Natural killer cell (primary cell): Measurements from ENCODE around the gene AHDC1. TPM values are rescaled to one million over a fixed set of nuclear protein-coding genes. Genes with fewer than 3 reads are reported as not detected.
A peak's percentile ranks its signal among the peaks of the same experiment; 100 is the strongest.
"Not testable (repeated sequence)": the region's sequence is repeated elsewhere in the genome, so short reads cannot be mapped to it uniquely, and the experiment has no call there.

Source experiments
- ATAC-seq, 3 donors: fragments of 150-1000 bp in 2 of 3; fragments of 200-7000 bp in 1 of 3; cut with Tn5 transposase; 1 replicate in 1 of 3; 2 replicates in 2 of 3; pipeline ENCODE4 v1.10.0; 2021; ENCODE audit warnings: mild to moderate bottlenecking in 2 of 3, moderate library complexity in 2 of 3
- DNase-seq, 2 donors: peaks; one replicate each; pipeline versions ENCODE4 v3.0.0 to v3.0.0-alpha.2; 2013 to 2021; ENCODE audit warnings: mixed read lengths in 1 of 2
- H3K27ac ChIP-seq: one replicate; pipeline ENCODE4 v1.5.1; 2013; ENCODE audit warnings: mild to moderate bottlenecking, low read length
- H3K27me3 ChIP-seq: one replicate; pipeline ENCODE4 v1.6.1; 2013; ENCODE audit warnings: low read length; ENCODE audit not compliant: control insufficient read depth, insufficient read depth
- H3K36me3 ChIP-seq: one replicate; pipeline ENCODE4 v1.6.1; 2013; ENCODE audit warnings: low read length; ENCODE audit not compliant: control insufficient read depth, insufficient read depth
- H3K4me1 ChIP-seq: one replicate; pipeline ENCODE4 v1.6.1; 2013; ENCODE audit warnings: low read length; ENCODE audit not compliant: control insufficient read depth, insufficient read depth
- H3K4me3 ChIP-seq: one replicate; pipeline ENCODE4 v1.5.1; 2013; ENCODE audit warnings: low read length
- H3K9me3 ChIP-seq: one replicate; pipeline ENCODE4 v1.6.1; 2013; ENCODE audit warnings: low read length; ENCODE audit not compliant: control insufficient read depth, insufficient read depth
- H3K27ac Mint-ChIP-seq, 2 donors: one replicate each; pipeline ENCODE4 v1.8.0; 2022; ENCODE audit warnings: mild to moderate bottlenecking in 2 of 2, mixed read lengths in 2 of 2, moderate library complexity in 1 of 2
- H3K27me3 Mint-ChIP-seq, 2 donors: one replicate each; pipeline ENCODE4 v1.8.0; 2022; ENCODE audit warnings: low read depth in 2 of 2, mixed read lengths in 2 of 2
- H3K36me3 Mint-ChIP-seq: one replicate; pipeline ENCODE4 v1.8.0; 2022; ENCODE audit warnings: mixed read lengths
- H3K4me1 Mint-ChIP-seq, 2 donors: one replicate each; pipeline ENCODE4 v1.8.0; 2022; ENCODE audit warnings: mixed read lengths in 2 of 2
- H3K4me3 Mint-ChIP-seq: one replicate; pipeline ENCODE4 v1.8.0; 2022; ENCODE audit warnings: mild to moderate bottlenecking, moderate library complexity, mixed read lengths
- H3K9me3 Mint-ChIP-seq, 2 donors: one replicate each; pipeline ENCODE4 v1.8.0; 2022; ENCODE audit warnings: mixed read lengths in 2 of 2
- CTCF ChIP-seq: fragments of 200-600 bp; IDR thresholded peaks from one replicate; pipeline ENCODE4 v1.8.0; 2022; ENCODE audit warnings: antibody characterized with exemption
- WGBS: methylation state at CpG from one replicate; pipeline ENCODE4 v1.1.7; 2013; ENCODE audit warnings: missing lambda C conversion rate; ENCODE audit not compliant: insufficient coverage; 5-methylcytosine and 5-hydroxymethylcytosine counted together
- intact Hi-C: fragments of 100-400 bp; cut with micrococcal nuclease; formaldehyde crosslinking; loops from one replicate; pipeline ENCODE4 v1.14.2; 2022
- total RNA-seq, 4 donors: library from RNA; stranded (reverse); fragments of 120-200 nt in 1 of 4; gene quantifications; one replicate each; pipeline versions ENCODE4 v1.2.3 to v1.2.4, GENCODE V29; 2013 to 2022

AHDC1 gene
- total RNA-seq, 3 donors from 2014 or later (not counting 1 experiment from before 2014, with no cell fraction given), result 39.6 to 67.0 (median 47.0) TPM

- peak in 1 of 2 donors; percentile 53 for DNase-seq
- no peak for TF ChIP-seq CTCF
- peak overlapping the region; percentile 63 for H3K4me3 ChIP-seq
- peak overlapping the region; percentile 90 for H3K27ac ChIP-seq
- ATAC-seq, result no peak
- no peak overlapping the region for H3K4me3 Mint-ChIP-seq
- H3K27ac Mint-ChIP-seq, result no peak overlapping the region
- H3K36me3 Mint-ChIP-seq, result no peaks in the 10 kb centered on the region
- H3K4me1 ChIP-seq, result peaks cover 97% of the 10 kb centered on the region
- intact Hi-C loops, result no loop called here
- H3K9me3 Mint-ChIP-seq, result no peaks in the 10 kb centered on the region
- H3K27me3 ChIP-seq, result no peaks in the 10 kb centered on the region
- H3K9me3 ChIP-seq, result no peaks in the 10 kb centered on the region
- H3K36me3 ChIP-seq, result peaks cover 47% of the 10 kb centered on the region
- H3K4me1 Mint-ChIP-seq, result peaks cover 49 to 50% of the 10 kb centered on the region in 2 donors
- no peaks in the 10 kb centered on the region for H3K27me3 Mint-ChIP-seq
- WGBS, result 53% methylated on average over 12 of the region's 13 CpGs
These were observed 19.6 kb upstream of the AHDC1 start for GRCh38 chr1:27623327-27624212.

GRCh38 chr1:27622828-27623227 lies 18.9 kb upstream of the AHDC1 start:
- no peaks in the 10 kb centered on the region for H3K27me3 ChIP-seq
- Mint-ChIP-seq H3K9me3 (no peaks in the 10 kb centered on the region), H3K4me1 (peaks cover 51 to 52% of the 10 kb centered on the region in 2 donors), H3K27ac (no peak overlapping the region), H3K4me3 (no peak overlapping the region), H3K27me3 (no peaks in the 10 kb centered on the region), H3K36me3 (no peaks in the 10 kb centered on the region)
- no peaks in the 10 kb centered on the region for H3K9me3 ChIP-seq
- peaks cover 97% of the 10 kb centered on the region for H3K4me1 ChIP-seq
- intact Hi-C loops, result no loop called here
- no peak for DNase-seq
- no peak for TF ChIP-seq CTCF
- H3K4me3 ChIP-seq, result peak overlapping the region; percentile 63
- peak in 1 of 3 donors; percentile 10 for ATAC-seq
- 27% methylated on average over 3 of the region's 4 CpGs for WGBS
- peaks cover 52% of the 10 kb centered on the region for H3K36me3 ChIP-seq
- H3K27ac ChIP-seq, result peak overlapping the region; percentile 49

DNA sequence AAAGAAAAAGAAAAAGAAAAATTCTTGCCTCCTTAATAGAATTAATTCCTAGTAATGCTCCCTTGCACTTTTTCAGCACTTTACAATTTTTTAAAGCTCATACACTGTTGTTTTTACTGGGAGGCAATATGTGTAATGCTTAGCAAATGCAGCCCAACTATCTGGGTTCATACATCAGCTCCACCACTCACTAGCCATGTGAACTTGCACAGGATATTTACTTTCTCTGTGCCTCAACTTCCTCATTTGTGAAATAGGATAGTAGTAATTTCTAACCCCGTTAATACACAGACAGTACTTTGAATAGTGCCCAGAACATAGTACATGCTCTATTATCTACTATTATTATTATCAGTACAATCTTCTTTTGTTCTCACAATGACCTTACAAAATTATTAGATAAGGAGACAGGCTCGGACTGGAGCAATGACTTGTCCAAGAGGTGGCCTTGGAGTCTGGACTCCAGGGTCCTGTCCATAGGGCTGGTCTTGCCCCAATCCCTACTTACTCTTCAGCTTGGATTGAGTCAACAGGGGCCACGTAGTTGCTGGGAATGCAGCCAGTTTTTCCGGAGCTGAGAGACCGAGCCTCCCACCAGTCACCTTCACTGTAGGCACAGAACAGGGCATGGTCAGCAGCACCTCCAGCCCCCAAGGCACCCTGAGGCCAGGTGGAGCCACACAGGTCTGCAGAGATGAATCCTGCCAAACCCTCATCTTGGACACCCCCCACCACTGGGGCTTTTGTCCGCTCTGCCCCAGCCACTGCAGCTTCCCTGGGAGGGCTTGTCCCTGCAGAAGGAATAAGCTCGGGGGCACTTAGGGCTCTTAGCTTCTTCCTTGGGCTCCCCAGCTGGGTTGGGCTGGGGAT lies 17.3 kb upstream of the AHDC1 start:
- peaks cover 67% of the 10 kb centered on the region for H3K36me3 ChIP-seq

GRCh38 chr1:27619782-27620438 lies 16.0 kb upstream of the AHDC1 start:
- peak overlapping the region; percentile 51 for H3K4me3 Mint-ChIP-seq
- not testable (repeated sequence) for H3K9me3 ChIP-seq, H3K27me3 Mint-ChIP-seq, H3K36me3 Mint-ChIP-seq, DNase-seq, H3K4me3 ChIP-seq, ATAC-seq, H3K27me3 ChIP-seq, H3K9me3 Mint-ChIP-seq
- WGBS, result 90% methylated on average over 7 of the region's 7 CpGs
- peaks cover 56 to 63% of the 10 kb centered on the region in 2 donors for H3K4me1 Mint-ChIP-seq
- peaks cover 97% of the 10 kb centered on the region for H3K4me1 ChIP-seq
- intact Hi-C loops, result loop anchor here (2.0 kb wide), 2 partner anchors 13 to 43 kb away; no protein-coding TSS in a partner anchor
- peak overlapping the region; percentile 86 for H3K27ac ChIP-seq
- peaks cover 81% of the 10 kb centered on the region for H3K36me3 ChIP-seq
- H3K27ac Mint-ChIP-seq, result peak overlapping the region in 1 of 2 donors; percentile 82

More for the DNA sequence above, 17.3 kb upstream of the AHDC1 start:
- Mint-ChIP-seq H3K4me3 (peak overlapping the region; percentile 59), H3K36me3 (no peaks in the 10 kb centered on the region), H3K27ac (peak overlapping the region in 1 of 2 donors; percentile 82), H3K4me1 (peaks cover 55% of the 10 kb centered on the region in 2 donors), H3K9me3 (no peaks in the 10 kb centered on the region), H3K27me3 (no peaks in the 10 kb centered on the region)
- Histone ChIP-seq H3K27ac (peak overlapping the region; percentile 0), H3K27me3 (no peaks in the 10 kb centered on the region), H3K9me3 (no peaks in the 10 kb centered on the region), H3K4me3 (no peak overlapping the region), H3K4me1 (peaks cover 97% of the 10 kb centered on the region)
- no peak for TF ChIP-seq CTCF
- ATAC-seq, result no peak
- no peak for DNase-seq
- intact Hi-C loops, result no loop called here
- WGBS, result 94% methylated on average over 6 of the region's 7 CpGs
